ENCODE data around the gene TCF7L1.

DNA sequence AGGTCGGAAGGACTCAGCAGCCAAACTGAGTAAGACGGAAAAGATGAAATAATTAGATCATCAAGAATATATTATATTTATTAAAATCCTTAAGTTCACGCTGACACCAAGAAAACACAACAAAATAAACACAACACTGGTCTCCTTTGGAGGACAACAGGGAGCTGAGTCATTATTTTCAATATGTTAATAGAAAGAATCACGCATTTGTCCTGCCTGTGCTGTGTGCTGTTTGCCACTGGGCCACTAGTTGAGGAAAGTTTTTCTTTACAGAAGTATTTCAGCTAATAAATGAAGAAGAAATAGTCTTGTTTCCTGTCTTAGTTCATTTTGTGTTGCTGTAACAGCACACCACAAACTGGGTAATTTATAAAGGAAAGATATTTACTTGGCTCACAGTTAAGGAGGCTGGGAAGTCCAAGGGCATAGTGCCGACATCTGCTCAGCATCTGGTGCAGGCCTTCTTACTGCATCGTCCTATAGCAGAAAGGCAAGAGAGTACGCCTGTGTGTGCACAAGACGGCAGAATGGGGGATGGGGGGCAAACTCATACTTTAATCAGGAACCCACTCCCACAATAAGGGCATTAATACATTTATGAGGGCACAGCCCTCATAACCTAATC is 88.0 kb downstream of the TCF7L1 start:
- TF ChIP-seq, protein P1, sequence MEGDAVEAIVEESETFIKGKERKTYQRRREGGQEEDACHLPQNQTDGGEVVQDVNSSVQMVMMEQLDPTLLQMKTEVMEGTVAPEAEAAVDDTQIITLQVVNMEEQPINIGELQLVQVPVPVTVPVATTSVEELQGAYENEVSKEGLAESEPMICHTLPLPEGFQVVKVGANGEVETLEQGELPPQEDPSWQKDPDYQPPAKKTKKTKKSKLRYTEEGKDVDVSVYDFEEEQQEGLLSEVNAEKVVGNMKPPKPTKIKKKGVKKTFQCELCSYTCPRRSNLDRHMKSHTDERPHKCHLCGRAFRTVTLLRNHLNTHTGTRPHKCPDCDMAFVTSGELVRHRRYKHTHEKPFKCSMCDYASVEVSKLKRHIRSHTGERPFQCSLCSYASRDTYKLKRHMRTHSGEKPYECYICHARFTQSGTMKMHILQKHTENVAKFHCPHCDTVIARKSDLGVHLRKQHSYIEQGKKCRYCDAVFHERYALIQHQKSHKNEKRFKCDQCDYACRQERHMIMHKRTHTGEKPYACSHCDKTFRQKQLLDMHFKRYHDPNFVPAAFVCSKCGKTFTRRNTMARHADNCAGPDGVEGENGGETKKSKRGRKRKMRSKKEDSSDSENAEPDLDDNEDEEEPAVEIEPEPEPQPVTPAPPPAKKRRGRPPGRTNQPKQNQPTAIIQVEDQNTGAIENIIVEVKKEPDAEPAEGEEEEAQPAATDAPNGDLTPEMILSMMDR (IDR thresholded peaks at IDR 0.05) = no peak
- TF ChIP-seq POLR2A (IDR thresholded peaks at IDR 0.05) (no peak), POLR2AphosphoS5 (IDR thresholded peaks at IDR 0.05) (no peak), EP300 (IDR thresholded peaks at IDR 0.05; ENCODE audit: low read depth) (no peak)
